GM13977 (cell line): ENCODE measurements around the gene FSCN2.
"Not testable (repeated sequence)": the region's sequence is repeated elsewhere in the genome, so short reads cannot be mapped to it uniquely, and the experiment has no call there.

Experiments used
- DNase-seq: peaks from one replicate; pipeline ENCODE4 v3.0.0; 2012; ENCODE audit warnings: low spot score
- in situ Hi-C: fragments of 300-500 bp; cut with MboI; formaldehyde crosslinking; loops from one replicate; pipeline ENCODE4 v1.12.0; 2022; ENCODE audit warnings: low sequenced_read_pairs, low pct_unique_long_range_greater_than_20kb, mixed read lengths, inconsistent platforms; ENCODE audit not compliant: unreplicated experiment
- TF ChIP-seq, protein P1 (sequence below): IDR thresholded peaks from 2 replicates; pipeline ENCODE4 v1.5.1; 2012; ENCODE audit warnings: mild to moderate bottlenecking, control low read depth; ENCODE audit not compliant: insufficient read depth; ENCODE audit errors: extremely low read depth, missing control alignments

Gene FSCN2

DNA sequence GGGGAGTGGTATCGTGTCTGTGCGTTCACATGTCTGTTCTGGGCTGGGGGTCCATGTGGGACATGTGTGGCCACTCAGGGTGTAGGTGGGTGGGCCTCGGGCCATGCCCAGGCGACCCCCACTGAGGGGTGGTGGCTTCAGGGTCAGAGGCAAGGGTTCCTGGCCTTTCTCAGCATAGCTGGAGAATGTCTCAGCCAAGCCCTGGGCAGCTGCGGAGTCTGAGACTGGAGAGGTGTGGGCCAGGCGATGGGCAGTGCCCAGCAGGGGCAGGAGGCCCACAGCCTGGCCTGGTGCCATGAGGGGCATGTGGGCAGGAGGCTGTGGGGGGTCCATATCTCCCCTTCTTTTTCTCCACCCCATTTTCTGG is 1.2 kb downstream of the FSCN2 start:
- no peak for DNase-seq
- in situ Hi-C loops: no loop called here
- TF ChIP-seq, protein P1, sequence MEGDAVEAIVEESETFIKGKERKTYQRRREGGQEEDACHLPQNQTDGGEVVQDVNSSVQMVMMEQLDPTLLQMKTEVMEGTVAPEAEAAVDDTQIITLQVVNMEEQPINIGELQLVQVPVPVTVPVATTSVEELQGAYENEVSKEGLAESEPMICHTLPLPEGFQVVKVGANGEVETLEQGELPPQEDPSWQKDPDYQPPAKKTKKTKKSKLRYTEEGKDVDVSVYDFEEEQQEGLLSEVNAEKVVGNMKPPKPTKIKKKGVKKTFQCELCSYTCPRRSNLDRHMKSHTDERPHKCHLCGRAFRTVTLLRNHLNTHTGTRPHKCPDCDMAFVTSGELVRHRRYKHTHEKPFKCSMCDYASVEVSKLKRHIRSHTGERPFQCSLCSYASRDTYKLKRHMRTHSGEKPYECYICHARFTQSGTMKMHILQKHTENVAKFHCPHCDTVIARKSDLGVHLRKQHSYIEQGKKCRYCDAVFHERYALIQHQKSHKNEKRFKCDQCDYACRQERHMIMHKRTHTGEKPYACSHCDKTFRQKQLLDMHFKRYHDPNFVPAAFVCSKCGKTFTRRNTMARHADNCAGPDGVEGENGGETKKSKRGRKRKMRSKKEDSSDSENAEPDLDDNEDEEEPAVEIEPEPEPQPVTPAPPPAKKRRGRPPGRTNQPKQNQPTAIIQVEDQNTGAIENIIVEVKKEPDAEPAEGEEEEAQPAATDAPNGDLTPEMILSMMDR: no peak

DNA sequence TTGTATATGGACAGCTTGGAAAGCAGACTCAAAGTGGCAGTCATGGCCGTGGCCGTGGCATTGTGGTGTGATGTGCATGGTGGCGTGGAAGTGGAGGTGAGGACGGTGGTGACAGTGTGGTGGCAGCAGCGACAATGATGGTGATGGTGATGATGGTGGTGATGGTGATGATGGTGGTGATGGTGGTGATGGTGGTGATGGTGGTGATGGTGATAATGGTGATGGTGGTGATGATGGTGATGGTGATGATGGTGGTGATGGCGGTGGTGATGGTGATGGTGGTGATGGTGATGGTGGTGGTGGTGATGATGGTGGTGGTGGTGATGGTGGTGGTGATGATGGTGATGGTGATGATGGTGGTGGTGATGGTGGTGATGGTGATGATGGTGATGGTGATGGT is 2.8 kb downstream of the FSCN2 start:
- DNase-seq, in situ Hi-C loops: not testable (repeated sequence)

DNA sequence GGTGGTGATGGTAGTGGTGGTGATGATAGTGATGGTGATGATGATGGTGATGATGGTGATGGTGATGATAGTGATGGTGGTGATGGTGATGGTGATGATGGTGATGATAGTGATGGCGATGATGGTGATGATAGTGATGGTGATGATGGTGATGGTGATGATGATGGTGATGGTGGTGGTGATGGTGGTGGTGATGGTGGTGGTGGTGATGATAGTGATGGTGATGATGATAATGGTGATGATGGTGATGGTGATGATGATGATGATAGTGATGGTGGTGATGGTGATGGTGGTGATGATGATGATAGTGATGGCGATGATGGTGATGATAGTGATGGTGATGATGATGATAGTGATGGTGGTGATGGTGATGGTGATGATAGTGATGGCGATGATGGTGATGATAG is 3.8 kb downstream of the FSCN2 start:
- DNase-seq, in situ Hi-C loops: not testable (repeated sequence)

DNA sequence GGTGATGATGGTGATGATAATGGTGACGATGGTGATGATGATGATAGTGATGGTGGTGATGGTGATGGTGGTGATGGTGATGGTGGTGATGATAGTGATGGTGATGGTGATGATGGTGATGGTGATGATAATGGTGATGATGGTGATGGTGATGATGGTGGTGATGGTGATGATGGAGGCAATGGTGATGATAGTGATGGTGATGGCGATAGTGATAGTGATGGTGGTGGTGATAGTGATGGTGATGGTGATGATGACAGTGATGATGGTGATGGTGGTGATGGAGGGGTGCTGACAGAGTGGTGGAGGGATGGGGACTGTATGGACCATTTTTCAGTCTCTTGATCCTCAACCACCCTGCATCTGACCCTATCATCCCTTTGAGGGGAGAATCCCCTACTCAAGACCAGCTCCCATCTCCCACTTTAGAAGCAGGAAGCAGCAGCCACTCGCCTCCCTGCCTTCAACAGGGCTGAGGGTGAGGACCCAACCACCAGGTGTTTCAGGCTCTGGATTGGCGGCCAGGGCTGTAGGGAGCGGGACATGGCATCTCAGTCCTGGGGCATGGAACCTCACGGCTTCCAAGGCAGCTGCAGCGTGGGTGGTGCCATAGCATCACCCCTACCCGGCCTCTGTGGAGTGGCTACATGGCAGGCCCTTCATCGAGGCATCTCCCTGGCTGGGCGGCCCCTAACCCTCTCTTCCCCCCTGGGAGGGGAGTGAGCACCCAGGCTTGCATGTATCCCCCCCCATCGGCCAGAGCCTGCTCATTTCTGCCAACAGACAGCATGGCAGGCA is 4.5 kb downstream of the FSCN2 start:
- in situ Hi-C loops: no loop called here
- TF ChIP-seq, protein P1: no peak
- no peak for DNase-seq

DNA sequence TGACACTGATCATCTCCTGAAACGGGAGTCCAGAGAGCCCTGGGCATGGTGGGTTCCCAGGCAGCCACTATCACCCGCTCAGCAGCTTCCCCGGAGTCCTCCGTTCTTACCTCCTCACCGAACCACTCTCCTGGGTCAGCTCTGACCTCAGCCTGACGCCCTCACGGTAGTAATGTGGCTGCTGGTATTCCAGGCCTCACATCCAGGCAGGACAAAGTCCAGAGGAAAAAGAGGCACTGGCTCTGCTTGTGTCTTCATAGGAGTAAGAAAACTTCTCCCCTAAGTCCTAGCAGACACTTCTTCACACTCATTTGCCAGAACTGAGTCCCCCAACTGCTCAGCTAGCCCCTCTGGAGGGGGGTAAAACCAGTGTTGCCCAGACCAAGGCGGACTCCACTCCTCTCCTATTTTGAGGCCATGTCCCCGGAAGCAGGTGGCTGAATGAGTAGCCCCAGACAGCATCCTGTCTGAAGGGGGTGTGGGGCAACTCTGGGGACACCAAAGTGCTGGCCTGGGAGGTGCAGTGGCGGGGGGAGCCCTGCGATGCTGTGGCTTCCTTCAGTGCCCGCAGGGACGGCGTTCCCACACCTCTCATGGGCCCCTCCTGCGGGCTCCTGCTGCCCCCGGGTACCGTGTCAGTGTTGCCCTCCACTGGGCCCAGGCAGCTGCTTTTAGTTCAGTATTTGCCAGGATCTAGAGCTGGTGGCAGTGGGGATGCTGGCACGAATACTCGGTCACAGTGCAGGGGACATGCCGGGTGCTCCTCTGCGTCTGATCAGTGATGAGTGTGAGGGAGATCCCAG is 5.4 kb downstream of the FSCN2 start:
- in situ Hi-C loops: no loop called here
- TF ChIP-seq, protein P1: no peak
- no peak for DNase-seq

- DNase-seq: no peak
- in situ Hi-C loops: no loop called here
Observed at GRCh38 chr17:81534157-81535006, 6.2 kb downstream of the FSCN2 start.

GRCh38 chr17:81535007-81535328 is 6.8 kb downstream of the FSCN2 start:
- TF ChIP-seq, protein P1: no peak
- in situ Hi-C loops: no loop called here
- DNase-seq: no peak

More at GRCh38 chr17:81534157-81535006, 6.2 kb downstream of the FSCN2 start:
- TF ChIP-seq, protein P1: no peak
